HEK293T (cell line): ENCODE measurements around the gene RERG.

ENCODE experiments used
- BHLHE40 ChIP-seq: fragments of 450-650 bp; IDR thresholded peaks from 2 replicates; pipeline ENCODE4 v1.6.1; 2016; ENCODE audit warnings: mild to moderate bottlenecking, moderate library complexity, borderline replicate concordance
- CTBP1 ChIP-seq: fragments of 450-650 bp; IDR thresholded peaks from 2 replicates; pipeline ENCODE4 v1.6.1; 2016; ENCODE audit warnings: borderline replicate concordance
- FOXA1 ChIP-seq: fragments of 450-650 bp; IDR thresholded peaks from 2 replicates; pipeline ENCODE4 v1.6.1; 2016; ENCODE audit warnings: mild to moderate bottlenecking
- L3MBTL2 ChIP-seq: fragments of 450-650 bp; conservative IDR thresholded peaks from 2 replicates; pipeline ENCODE4 v1.6.1; 2016; ENCODE audit warnings: mild to moderate bottlenecking
- LEF1 ChIP-seq: fragments of 450-650 bp; IDR thresholded peaks from 2 replicates; pipeline ENCODE4 v1.6.1; 2017; ENCODE audit warnings: mild to moderate bottlenecking, borderline replicate concordance
- ZNF384 ChIP-seq: fragments of 450-650 bp; IDR thresholded peaks from 2 replicates; pipeline ENCODE4 v1.6.1; 2016

DNA sequence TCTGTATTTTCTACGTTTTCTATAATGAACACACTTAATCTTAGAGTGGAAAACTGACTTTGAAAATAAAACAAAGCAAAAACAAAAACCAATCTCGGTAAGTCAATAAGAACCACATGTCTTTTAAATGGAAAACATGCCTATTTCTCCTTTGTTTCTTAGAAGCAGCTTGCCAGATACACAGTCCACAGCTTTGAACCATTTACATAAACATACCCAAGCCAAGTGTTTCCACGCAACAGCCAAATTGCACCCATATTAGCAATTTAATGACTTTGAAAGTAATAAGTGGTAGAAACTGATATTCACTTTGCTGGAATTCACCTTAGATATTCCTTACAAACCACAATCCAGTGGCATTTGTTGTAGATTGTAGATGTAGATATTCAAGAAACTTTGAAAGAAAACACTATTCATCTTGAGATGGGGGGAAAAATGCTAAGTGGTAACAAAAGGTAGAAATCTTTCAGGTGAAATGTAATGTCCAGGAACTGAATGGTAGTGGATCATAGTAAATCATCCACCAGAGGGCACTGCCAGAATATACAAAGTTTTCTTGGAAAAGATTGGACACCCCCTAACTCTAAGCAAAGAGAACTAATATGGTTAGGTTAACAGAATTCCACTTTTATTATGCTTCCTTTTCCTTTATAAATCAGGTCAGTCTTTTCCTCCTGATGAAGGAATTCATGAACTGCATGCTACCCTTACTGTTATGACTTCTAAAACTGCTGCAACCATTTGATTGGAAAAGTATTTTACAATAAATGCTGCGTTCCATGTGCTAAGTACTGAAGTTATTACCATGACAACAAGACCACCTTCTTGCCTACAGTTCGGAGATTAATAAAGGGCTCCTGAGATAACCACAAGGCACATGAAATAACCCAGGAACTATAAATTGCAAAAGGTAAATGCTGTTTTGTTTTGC is 69.8 kb downstream of the RERG start:
- TF ChIP-seq CTBP1 = no peak
- no peak for TF ChIP-seq ZNF384
- no peak for TF ChIP-seq BHLHE40
- no peak for TF ChIP-seq LEF1
- no peak for TF ChIP-seq L3MBTL2
- TF ChIP-seq FOXA1 = no peak
